Stimulated activated CD8-positive, alpha-beta memory T cell treated with anti-CD3 and anti-CD28 coated beads, Interleukin-4, amount 100 ng/mL, for 4 hours (primary cell): ENCODE results near the gene TRIM54.
A peak's percentile ranks its signal among the peaks of the same experiment; 100 is the strongest.
"Not testable (repeated sequence)": the region's sequence is repeated elsewhere in the genome, so short reads cannot be mapped to it uniquely, and the experiment has no call there.

Experiments used
- DNase-seq, 2 donors: peaks; one replicate each; pipeline ENCODE4 v3.0.0-alpha.2; 2020; ENCODE audit warnings: low read depth in 2 of 2, low spot score in 1 of 2

TRIM54 gene

DNA sequence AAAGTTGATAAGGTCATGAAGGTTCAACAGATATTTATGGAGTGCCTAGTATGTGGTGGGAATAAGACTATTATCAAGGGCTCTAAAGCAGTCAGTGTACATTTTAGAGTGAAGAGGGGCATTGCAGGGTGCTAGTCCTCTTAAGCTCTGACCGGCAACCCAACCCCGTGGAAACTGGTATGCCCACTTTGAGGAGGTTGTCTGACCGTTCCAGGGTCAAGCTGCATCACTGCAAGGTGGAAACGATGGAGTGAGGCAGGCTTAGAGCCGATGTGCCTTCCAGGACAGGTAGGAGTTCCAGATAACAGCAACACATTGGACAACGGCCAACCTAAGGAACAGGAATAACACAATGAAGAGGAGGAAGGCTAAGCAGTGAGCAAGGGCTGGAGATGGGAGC, 27.4 kb downstream of the TRIM54 start:
- DNase-seq = no peak

DNA sequence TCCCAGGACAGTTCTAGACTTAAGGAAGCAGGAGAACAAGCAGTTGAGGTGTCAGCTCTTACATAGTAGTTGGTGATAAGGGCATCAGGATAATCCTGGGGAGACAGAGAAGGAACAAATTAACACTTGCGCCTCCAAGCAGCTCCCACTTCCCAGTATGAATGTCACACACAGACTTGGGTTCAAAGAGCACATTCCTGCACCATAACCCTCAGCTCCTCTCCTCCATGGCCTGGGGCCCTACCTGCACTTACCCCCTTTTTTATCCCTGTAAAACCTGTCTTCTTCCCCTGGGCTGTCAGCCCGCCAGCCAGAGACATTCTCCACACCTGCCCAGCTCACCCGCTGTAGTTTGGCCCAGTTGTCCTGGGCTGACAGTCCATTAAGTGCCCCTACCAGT, 29.9 kb downstream of the TRIM54 start:
- DNase-seq = no peak

DNA sequence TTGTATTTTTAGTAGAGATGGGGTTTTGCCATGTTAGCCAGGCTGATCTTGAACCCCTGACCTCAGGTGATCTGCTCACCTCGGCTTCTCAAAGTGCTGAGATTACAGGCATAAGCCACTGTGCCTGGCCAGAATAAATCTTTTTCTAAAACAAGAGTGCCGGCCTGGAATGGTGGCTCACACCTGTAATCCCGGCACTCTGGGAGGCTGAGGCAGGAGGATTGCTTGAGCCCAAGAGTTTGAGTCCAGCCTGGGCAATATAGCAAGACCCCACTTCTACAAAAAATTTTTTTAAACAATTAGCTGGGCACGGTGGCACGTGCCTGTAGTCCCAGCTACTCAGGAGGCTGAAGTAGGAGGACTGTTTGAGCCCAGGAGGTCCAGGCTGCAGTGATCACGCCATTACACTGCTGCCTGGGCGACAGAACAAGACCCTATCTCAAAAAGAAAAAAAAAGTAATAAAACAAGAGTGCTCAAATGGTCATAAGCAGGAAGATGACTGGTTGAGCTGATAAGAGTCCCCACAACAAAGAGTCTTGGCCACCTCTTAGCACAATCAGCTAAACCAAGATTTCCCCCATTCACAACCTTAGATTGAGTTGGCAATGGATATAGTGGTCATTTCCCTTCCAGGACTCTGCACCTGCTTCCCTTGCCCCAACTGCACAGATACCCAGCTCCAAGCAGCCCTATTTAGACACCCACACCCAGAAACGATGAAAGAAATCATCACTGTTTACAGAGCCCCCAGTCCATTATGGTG, 31.8 kb downstream of the TRIM54 start:
- no peak for DNase-seq

DNA sequence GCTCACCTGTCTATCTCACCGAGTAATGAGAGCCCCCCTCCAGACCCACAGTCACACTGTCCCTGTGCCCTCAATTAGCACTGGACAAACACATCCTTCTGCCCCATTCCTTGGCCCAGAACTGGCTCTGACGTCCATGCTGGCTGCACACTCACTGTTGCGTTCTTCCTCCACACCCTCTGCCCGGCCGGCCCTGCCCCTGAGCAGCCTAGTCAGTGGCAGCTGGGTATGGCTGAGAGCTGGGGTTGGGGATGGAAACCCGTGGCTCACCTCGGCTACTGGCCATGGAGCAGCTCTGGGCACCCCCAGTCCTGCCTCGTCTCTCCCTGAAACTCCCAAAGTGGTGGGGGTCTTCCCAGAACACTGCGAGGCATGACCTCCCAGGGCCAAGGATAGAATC, 32.5 kb downstream of the TRIM54 start:
- no peak for DNase-seq

DNA sequence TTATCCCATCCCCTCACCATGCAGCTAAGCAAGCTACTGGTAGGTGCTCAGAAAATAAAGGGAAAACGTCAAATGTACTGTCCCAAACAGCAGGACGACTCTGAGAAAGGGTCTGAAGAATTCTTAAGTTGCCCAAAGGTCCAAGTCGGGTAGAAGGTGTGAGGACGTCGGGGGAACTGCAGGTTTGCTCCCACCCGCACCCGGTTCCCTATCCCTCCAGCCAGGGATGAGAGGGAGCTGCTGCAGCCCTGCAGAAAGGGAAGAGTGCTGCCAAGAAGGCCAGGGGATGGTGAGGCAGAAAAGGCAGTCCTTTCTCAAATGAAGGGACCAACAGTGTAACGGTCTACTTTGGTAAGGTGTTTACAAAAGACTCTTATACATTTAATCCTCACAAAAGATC, 32.9 kb downstream of the TRIM54 start:
- no peak for DNase-seq

DNA sequence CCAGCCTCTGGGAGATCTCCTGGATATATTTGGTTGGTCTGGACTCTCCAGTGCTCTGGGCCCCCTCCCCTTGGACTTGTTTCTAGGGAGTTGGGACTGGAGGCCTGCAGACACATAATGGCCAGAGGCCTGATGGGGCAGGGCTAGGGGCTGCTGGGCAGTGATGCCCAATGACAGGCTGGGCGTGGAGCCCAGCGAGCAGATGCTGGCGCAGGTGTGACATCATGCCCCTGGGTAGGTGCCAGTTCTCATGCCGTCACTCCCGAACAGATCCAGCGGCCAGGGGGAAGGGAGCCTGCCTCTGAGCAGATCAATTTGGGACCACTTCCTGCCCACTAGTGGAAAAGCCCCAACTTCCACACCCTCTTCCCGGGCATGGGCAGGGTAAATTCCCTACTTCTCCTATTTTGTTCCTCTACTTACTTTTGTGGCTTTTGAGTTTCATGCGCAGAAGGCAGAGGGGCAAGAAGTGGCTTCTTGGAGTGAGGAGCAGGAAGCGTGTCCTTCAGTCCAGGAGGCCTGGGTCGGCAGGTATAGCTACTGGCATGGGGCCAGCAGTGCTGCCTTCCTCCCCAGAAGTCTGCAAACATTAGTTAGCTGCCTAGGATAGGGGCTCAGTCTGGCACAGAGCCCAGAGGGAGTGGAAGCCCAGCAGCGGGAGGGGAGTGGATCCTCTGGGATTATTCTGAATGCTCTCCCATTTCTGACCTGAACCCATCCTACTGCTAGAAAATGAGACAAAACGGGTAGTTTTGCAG, 34.6 kb downstream of the TRIM54 start:
- DNase-seq = no peak

DNA sequence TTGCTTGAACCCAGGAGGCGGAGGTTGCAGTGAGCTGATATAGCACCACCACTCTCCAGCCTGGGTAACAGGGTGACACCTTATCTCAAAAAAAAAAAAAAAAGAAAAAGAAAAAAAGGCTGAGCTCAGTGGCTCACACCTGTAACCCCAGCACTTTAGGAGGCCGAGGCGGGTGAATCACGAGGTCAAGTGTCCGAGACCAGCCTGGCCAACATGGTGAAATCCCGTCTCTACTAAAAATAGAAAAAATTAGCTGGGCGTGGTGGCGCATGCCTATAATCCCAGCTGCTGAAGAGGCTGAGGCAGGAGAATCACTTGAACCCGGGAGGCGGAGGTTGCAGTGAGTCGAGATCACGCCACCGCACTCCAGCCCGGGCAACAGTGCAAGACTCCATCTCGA, 37.6 kb downstream of the TRIM54 start:
- not testable (repeated sequence) for DNase-seq

DNA sequence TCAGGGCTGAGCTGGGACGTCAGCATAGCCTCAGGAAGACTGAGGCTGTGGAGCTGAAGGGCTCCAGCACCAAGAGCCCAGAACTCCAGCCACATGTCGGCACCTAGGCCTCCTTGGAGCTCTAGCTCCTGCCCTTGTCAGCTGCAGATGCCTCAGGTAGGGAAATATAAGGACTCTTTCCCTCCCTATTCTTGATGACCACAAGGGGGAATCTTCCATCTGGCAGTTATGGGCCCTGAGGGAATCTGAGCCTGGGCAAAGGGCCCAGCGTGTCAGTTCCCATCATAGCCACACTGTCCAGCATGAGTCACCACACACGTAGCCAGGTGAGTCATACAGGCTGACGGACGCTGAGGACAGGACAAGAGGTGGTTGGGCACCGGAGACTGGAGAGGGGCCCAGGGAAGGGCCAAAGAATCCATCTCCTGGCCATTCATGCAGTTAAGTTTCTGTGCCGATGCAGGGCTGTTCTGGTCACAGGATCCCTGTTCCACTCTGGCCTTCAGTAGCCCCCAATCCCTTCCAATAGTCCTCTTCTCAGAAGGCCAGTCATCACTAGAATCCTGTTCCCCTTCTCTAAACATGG, 38.8 kb downstream of the TRIM54 start:
- DNase-seq = no peak

DNA sequence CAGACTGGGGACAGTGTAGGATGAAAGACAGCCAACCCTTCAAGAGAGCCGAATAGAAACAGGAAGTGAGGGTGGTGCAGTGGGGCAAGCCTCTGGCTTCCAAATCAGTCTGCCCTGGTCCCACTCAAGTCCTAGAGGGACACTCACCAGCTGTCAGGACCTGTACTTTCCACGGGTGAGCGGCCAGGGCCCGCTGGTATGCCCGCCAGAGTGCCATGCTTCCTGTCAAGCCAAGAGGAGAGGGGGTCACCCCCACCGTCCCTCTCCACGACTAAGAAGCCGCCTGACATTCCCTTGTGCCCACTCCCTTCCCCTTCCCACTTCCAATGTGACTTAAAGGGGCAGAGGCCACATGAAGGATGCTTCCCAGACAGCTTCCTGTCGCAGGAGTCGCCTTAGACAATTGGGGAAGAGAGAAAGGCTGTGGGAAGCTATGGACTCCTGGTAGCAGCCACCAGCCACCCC, 40.1 kb downstream of the TRIM54 start:
- no peak for DNase-seq

DNA sequence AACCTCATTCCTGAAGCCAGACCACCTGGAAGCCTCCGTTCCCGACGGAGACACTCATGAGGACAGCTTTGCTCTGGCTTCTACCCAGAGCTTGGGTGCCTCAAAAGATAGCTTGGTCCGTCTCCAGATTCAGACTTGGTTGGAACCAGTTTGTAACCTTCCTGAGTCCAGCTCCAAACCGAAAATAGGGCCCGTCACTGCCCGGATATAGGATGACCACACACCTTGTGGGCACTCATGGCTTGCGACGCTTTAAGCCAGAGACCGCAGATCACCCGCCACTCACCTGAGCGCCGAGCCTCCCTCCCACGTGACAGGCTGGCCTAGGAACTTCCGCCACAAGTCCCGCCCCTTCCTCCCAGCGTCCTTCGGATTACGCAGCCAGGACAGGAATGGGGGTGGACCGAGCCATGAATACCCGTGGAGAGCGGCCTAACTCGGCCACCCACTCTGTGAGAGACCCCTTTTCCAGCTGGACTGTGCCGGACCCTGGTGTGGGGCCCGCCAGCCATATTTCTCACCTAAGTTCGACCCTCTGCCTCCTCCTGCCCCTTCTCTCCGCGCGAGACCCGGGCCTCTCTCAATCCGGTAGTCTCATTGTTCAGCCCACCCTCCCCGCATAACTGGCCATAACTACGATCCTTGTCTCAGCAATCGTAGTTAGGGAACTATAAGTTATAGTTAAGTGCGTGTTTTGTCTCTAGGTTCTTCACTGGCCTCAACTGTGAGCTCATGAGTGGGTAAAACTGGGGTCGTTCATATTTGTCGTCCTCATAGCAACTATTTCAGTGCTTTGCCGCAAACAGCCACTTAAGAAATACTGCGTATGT, 40.8 kb downstream of the TRIM54 start, which contains the start of gene MPV17:
MPV17 (minus strand) TSS at position 332 of the 830 bp plus-strand sequence. CDS start 580 bp downstream, outside the sequence.
- peak; percentile 75 to 76 for DNase-seq

DNA sequence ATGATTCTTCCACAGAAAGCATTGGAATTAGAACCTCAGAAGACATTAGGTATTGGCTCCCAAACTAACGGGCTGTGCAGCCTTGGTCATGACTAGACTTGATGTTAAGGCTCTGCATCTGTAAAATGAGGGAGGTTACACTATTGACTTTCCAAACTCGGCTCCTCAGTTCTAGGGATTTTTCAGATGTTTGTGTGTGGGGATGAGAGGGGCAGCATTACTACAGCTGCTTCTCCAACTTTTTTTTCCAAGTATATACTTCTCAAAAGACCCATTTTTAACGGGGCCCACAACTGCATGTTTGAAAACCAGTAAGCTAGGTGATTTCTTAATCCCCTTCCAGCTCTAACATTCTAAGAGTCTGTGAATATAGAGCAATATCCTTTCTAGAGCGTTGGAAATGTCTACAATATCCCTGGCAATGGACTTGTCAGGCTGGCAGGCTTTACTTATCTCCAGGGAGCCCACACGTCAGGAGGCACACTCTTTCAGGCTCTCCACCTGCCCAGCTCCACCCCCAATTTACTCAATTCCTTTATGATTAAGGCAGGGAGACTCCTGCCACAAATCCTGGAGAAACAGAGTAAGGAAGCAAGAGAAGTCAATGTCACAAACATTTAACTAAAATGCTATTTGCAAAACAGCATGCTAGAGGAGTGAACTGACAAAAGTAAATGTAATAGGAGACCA, 41.5 kb downstream of the TRIM54 start:
- no peak for DNase-seq

DNA sequence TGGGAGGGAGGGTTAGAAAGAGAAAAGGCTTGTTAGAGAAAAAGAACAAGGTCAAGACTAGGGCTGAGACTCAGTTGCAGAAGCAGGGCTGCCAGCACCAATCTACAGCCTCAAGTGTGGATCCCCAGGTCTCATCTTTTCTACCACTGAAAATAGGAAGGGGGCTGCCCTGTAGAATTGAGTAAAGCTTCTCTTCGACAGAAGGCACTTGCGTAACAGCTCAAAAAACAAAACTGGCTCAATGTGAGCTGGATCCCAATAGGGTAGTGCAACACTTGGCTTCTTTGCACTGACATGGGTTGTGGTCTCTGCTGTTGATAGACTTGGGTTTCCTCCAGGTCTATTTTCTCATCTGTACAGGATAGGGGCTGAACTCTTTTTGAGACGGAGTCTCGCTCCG, 42.5 kb downstream of the TRIM54 start:
- DNase-seq = no peak

DNA sequence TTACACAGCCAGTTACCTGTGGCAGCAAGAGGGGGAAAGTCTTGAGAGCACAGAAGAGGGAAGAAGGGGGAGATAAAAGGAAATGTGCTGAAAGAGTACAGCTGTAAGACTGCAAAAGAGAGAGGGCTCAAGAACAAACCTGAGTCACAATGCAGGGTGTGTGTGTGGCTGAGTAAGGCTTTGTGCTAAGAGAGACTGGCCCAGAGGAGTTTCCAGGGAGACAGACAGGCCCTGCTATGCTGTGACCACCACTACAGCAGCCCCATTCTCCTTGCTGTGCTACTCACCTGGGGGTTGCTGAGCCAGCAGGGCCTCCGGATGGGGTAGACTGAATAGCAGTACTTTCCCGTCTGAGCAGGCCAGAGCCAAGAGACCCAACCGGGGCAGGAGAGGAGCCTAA, 53.1 kb downstream of the TRIM54 start:
- no peak for DNase-seq

DNA sequence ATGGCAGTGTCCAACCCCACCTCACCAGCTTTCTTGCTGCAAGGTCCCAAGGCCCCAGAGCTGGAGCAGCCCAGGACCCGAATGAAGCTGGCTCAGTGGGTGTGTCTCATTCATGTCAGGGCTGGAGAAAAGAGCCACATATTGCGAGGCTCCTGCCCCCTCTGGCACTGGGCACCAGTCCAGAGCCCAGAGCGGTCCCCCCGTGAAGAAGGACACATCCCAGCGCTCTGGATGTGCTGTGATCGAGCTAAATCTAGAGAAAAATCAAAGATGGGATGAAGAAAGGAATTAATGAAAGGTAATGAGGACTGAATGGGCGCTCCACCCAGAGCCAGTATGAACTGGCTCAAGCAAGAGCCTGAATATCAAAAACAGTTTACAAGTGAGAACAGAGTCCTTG, 53.9 kb downstream of the TRIM54 start:
- DNase-seq = no peak

DNA sequence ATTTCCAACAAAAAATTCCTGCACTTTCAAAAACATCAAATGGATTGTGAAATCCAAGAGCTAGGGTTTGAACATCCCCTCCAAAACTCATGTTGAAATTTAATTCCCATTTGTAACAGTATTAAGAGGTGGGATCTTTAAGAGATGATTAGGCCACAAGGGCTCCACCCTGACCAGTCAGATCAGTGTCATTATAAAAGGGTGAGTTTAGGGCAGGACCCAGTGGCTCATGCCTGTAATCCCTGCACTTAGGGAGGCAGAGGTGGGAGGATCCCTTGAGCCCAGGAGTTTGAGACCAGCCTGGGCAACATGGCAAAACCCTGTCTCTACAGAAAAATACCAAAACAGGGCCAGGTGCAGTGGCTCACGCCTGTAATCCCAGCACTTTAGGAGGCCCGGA, 65.4 kb downstream of the TRIM54 start:
- DNase-seq = no peak

DNA sequence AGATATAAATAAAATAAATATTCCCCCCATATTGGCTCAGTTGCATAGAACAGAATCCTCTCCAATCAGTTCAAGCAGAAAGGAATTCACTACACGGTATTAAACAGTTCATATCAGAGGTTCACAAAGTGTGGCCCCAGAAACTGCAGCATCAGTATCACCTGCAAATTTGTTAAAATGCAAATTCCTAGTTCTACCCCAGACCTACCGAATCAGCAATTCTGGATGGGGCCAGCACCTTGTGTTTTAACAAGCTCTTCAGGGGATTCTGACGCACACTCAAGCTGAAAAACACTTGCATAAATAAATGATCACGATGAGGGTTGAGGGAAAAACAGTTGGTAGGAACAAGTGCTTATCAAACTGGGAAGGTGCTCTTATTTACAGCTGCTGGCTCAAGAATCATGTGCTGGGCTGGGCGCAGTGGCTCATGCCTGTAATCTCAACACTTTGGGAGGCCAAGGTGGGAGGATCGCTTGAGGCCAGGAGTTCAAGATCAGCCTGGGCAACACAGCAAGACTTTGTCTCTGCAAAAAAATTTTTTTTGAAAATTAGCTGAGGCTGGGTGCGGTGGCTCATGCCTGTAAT, 68.0 kb downstream of the TRIM54 start:
- DNase-seq = no peak

DNA sequence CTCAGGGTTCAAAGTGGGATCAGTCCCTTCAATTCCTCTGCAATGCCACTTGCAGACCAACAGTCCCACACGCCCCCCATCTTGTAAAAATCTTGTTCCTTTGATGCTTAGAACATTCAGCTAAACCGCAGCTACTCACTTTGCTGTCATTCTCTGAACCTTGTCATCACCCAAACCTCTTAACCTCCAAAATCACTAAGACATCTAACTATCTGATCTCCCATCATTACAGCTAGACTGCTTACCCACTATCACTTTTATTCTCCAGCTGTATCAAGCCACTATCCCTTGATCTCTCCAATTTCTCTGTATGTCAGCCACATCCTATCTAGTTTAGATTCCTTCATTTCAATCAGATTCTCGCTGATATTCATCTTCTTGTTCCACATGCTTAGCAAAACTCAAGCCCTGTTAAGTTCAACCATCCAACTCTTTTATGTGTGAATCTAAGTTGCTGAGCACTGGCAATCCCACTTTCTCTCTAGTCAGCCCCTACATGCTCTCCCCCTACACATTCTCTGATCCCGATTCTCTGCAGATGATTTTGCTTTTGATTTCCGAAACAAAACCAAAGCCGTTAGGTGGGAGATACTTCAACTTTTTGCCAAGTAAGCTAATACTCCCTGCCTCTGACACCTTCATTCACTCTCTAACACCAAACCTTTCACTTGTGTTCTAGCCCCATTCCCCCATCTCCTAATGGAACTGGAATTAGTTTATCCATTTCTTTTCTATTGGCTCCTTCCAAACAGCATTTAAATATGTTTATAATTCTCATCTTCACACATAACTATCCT, 69.8 kb downstream of the TRIM54 start:
- no peak for DNase-seq

DNA sequence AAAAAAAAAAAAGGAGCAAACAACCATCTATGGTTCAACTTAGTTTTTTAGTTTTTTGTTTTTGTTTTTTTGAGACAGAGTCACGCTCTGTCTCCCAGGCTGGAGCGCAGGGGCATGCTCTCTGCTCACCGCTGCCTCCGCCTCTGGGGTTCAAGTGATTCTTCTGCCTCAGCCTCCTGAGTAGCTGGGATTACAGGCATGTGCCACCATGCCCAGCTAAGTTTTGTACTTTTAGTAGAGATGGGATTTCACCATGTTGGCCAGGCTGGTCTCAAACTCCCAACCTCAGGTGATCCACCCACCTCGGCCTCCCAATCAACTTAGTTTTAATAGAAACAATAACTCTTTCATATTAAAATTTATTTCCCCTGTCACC, 71.1 kb downstream of the TRIM54 start:
- DNase-seq = not testable (repeated sequence)

DNA sequence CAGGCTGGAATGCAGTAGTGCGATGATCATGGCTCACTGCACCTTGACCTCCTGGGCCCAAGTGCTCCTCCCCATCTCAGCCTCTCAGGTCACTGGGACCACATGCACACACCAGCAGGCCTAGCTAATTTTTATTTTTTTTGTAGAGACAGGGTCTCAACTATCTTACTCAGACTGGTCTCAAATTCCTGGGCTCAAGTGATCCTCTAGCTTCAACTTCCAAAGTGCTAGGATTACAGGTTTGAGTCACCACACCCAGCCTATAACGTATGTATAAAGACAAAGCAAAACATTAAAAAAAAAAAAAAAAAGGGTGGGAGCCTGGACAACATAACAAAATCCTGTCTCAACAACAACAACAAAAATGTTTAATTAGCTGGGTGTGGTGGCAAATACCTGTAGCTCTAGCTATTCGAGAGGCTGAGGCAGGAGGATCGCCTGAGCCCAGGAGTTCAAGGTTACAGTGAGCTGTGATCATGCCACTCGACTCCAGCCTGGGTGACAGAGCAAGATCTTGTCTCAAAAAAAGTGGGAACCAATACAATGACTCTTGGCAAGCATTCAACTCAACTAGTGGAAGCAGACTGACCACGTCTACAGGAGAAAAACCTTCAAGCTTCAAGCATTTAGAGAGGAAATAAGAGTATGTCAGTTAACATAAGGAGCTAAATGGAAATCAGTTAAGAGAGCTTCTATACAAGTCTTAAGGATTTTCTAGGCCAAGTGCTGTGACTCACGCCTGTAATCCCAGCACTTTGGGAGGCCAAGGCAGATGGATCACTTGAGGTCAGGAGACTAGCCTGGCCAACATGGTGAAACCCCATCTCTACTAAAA, 71.8 kb downstream of the TRIM54 start:
- DNase-seq = no peak
